ENCODE results near the gene LRRC25.

GRCh38 chr19:18446811-18447359 lies 49.5 kb upstream of the LRRC25 start:
- TF ChIP-seq CTCF (IDR thresholded peaks at IDR 0.05), result no peak
- TF ChIP-seq POLR2A (IDR thresholded peaks at IDR 0.05), result no peak

All from heart left ventricle (tissue), 13 donors.